Measurements from ENCODE around the gene EFHD1.

Gene EFHD1

GRCh38 chr2:232613538-232614134 is 19.8 kb upstream of the EFHD1 start:
- H3K4me3 ChIP-seq (ENCODE audit: control insufficient read depth, low read depth, low read length), result no peak overlapping the region
- TF ChIP-seq CTCF (IDR thresholded peaks at IDR 0.05; ENCODE audit: control insufficient read depth, insufficient read depth, low read depth, low read length, missing control alignments), result no peak

GRCh38 chr2:232615339-232615738 is 18.1 kb upstream of the EFHD1 start:
- no peak for DNase-seq (ENCODE audit: low read depth)
- TF ChIP-seq CTCF (IDR thresholded peaks at IDR 0.05; ENCODE audit: control insufficient read depth, insufficient read depth, low read depth, low read length, missing control alignments), result no peak
- H3K4me3 ChIP-seq (ENCODE audit: control insufficient read depth, low read depth, low read length), result no peak overlapping the region

More at GRCh38 chr2:232613538-232614134, 19.8 kb upstream of the EFHD1 start:
- no peak for DNase-seq (ENCODE audit: low read depth)

- no peak for TF ChIP-seq CTCF (IDR thresholded peaks at IDR 0.05; ENCODE audit: control insufficient read depth, insufficient read depth, low read depth, low read length, missing control alignments)
- H3K4me3 ChIP-seq (ENCODE audit: control insufficient read depth, low read depth, low read length), result no peak overlapping the region
- DNase-seq (ENCODE audit: low read depth), result no peak
These were observed 12.2 kb upstream of the EFHD1 start for GRCh38 chr2:232621186-232621585.

- H3K4me3 ChIP-seq (ENCODE audit: control insufficient read depth, low read depth, low read length), result no peak overlapping the region
- TF ChIP-seq CTCF (IDR thresholded peaks at IDR 0.05; ENCODE audit: control insufficient read depth, insufficient read depth, low read depth, low read length, missing control alignments), result no peak
- no peak for DNase-seq (ENCODE audit: low read depth)
These were observed 10.8 kb upstream of the EFHD1 start for GRCh38 chr2:232622563-232622962.

GRCh38 chr2:232623768-232624765 is 9.3 kb upstream of the EFHD1 start:
- no peak for DNase-seq (ENCODE audit: low read depth)
- no peak overlapping the region for H3K4me3 ChIP-seq (ENCODE audit: control insufficient read depth, low read depth, low read length)
- no peak for TF ChIP-seq CTCF (IDR thresholded peaks at IDR 0.05; ENCODE audit: control insufficient read depth, insufficient read depth, low read depth, low read length, missing control alignments)

GRCh38 chr2:232626584-232626983 is 6.8 kb upstream of the EFHD1 start:
- no peak for DNase-seq (ENCODE audit: low read depth)
- no peak for TF ChIP-seq CTCF (IDR thresholded peaks at IDR 0.05; ENCODE audit: control insufficient read depth, insufficient read depth, low read depth, low read length, missing control alignments)
- H3K4me3 ChIP-seq (ENCODE audit: control insufficient read depth, low read depth, low read length), result no peak overlapping the region
